ENCODE results near the gene CD44.

The CD44 gene

DNA sequence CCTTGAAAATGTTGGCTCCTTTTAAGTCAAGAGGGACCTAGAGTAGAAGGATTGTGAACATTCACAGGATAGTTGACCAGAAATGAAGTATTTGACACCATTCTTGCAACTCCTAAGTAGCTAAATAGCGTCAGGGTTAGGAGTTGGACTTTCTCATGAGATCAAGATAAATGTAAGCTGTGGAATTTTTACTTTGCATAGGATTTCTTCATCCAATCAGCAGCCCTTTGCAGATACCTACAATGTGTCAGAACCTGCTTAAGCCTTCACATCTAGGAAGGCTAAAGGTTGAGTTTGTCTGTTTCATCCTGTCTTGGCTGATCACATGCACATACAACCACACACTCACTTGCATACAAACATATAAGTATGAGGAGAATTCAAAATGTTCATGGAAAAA is 32.3 kb downstream of the CD44 start:
- Histone ChIP-seq H3K36me3 (ENCODE audit: insufficient read depth, low read length) (no peaks in the 10 kb centered on the region), H3K4me3 (ENCODE audit: low read depth, low read length, poor library complexity, severe bottlenecking) (no peak overlapping the region), H4K20me1 (ENCODE audit: insufficient read depth, low read length) (no peaks in the 10 kb centered on the region), H3K9me3 (ENCODE audit: low read length) (no peaks in the 10 kb centered on the region), H3K79me2 (ENCODE audit: insufficient read depth, low read length) (no peaks in the 10 kb centered on the region), H3K4me2 (ENCODE audit: low read length) (no peak overlapping the region), H3K27me3 (ENCODE audit: insufficient read depth, low read length) (no peaks in the 10 kb centered on the region), H3K9me2 (ENCODE audit: low read depth, low read length) (no peaks in the 10 kb centered on the region), H3K4me1 (ENCODE audit: insufficient read depth, low read length, severe bottlenecking) (no peaks in the 10 kb centered on the region), H2AFZ (ENCODE audit: low read length) (no peak overlapping the region), H3K9ac (ENCODE audit: low read length) (no peak overlapping the region), H3K27ac (ENCODE audit: low read depth, low read length, poor library complexity, severe bottlenecking) (no peak overlapping the region), H3F3A (ENCODE audit: insufficient read depth, low read length) (no peaks in the 10 kb centered on the region)
- TF ChIP-seq, protein P1, sequence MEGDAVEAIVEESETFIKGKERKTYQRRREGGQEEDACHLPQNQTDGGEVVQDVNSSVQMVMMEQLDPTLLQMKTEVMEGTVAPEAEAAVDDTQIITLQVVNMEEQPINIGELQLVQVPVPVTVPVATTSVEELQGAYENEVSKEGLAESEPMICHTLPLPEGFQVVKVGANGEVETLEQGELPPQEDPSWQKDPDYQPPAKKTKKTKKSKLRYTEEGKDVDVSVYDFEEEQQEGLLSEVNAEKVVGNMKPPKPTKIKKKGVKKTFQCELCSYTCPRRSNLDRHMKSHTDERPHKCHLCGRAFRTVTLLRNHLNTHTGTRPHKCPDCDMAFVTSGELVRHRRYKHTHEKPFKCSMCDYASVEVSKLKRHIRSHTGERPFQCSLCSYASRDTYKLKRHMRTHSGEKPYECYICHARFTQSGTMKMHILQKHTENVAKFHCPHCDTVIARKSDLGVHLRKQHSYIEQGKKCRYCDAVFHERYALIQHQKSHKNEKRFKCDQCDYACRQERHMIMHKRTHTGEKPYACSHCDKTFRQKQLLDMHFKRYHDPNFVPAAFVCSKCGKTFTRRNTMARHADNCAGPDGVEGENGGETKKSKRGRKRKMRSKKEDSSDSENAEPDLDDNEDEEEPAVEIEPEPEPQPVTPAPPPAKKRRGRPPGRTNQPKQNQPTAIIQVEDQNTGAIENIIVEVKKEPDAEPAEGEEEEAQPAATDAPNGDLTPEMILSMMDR (IDR thresholded peaks at IDR 0.05; ENCODE audit: low read length), result no peak

DNA sequence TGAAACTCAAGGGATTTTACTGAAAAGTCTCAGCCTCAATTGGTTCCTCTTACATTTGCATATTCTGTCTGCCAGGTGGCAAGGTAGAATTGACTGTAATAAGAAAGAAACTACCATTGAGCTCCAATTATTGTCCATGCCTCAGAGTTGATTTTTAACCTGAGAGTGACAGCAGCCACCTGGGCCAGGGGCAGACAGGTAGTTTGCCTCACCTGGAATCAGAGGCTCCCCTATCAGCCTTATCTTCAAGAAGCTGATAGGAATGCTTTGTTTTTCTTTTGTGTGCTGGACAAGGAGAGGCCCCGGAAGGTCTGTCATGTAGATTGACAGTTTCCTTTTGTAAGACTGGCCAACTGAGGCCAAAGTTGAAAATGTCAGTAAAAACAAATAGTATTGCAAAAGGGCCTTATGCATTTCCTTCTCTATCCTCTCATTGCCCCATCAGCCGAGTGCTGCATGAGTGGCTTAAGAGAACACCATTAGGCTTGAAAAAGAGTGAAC is 34.1 kb downstream of the CD44 start:
- Histone ChIP-seq H3K4me1 (ENCODE audit: insufficient read depth, low read length, severe bottlenecking) (no peaks in the 10 kb centered on the region), H3K9me2 (ENCODE audit: low read depth, low read length) (no peaks in the 10 kb centered on the region), H3K9ac (ENCODE audit: low read length) (no peak overlapping the region), H3K79me2 (ENCODE audit: insufficient read depth, low read length) (no peaks in the 10 kb centered on the region), H2AFZ (ENCODE audit: low read length) (no peak overlapping the region), H3F3A (ENCODE audit: insufficient read depth, low read length) (no peaks in the 10 kb centered on the region), H3K27ac (ENCODE audit: low read depth, low read length, poor library complexity, severe bottlenecking) (no peak overlapping the region), H3K9me3 (ENCODE audit: low read length) (no peaks in the 10 kb centered on the region), H4K20me1 (ENCODE audit: insufficient read depth, low read length) (no peaks in the 10 kb centered on the region), H3K4me2 (ENCODE audit: low read length) (no peak overlapping the region), H3K4me3 (ENCODE audit: low read depth, low read length, poor library complexity, severe bottlenecking) (no peak overlapping the region), H3K27me3 (ENCODE audit: insufficient read depth, low read length) (no peaks in the 10 kb centered on the region), H3K36me3 (ENCODE audit: insufficient read depth, low read length) (no peaks in the 10 kb centered on the region)
- TF ChIP-seq, protein P1 (IDR thresholded peaks at IDR 0.05; ENCODE audit: low read length), result no peak
- TF ChIP-seq EZH2 (IDR thresholded peaks at IDR 0.05; ENCODE audit: borderline replicate concordance, low read length), result no peak

DNA sequence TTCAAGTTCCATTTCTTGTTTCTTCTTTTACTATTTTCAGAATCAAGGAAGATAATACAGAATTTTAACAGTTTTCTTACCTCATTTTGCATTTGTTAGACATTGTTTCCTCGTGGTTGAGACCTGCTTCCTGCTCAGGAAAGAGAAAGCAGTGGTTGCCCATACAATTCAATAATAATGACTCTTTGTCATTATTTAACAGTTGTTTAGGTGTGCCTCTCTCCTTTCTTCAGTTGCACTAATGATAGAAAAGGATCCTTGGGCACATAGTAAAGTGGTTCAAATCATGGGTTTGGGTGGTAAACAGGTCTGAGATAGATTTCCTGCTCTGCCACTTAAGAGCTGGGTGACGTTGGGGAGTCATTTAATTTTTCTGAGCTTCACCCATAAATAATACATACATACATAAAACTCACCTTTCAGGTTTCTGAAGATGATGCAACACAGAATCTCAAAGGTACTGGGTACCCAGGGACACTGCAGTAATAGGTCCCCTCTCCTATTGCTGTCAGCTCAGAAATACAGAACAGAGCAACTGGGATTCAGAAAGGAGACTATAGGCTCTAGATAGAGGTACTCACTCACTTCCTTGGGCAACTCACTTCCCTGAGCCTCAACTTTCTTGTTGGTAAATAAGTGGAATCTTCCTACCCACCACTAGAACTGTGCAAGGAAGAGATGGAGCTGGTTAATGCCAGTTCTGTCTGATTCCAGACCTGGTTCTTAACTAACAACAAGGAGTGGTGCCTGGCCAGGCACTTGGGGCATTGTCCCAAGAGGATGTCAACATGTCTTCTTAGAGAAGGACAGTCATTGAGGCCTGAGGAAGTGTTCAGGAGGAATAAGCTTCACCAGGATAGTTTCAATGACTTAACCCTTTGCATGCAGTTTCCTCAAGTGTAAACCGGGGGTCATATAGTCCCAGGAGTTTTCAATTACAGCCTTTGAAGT is 34.9 kb downstream of the CD44 start:
- Histone ChIP-seq H3F3A (ENCODE audit: insufficient read depth, low read length) (no peaks in the 10 kb centered on the region), H2AFZ (ENCODE audit: low read length) (no peak overlapping the region), H3K9me2 (ENCODE audit: low read depth, low read length) (no peaks in the 10 kb centered on the region), H3K27ac (ENCODE audit: low read depth, low read length, poor library complexity, severe bottlenecking) (no peak overlapping the region), H3K27me3 (ENCODE audit: insufficient read depth, low read length) (no peaks in the 10 kb centered on the region), H3K4me2 (ENCODE audit: low read length) (no peak overlapping the region), H3K4me1 (ENCODE audit: insufficient read depth, low read length, severe bottlenecking) (no peaks in the 10 kb centered on the region), H3K9ac (ENCODE audit: low read length) (no peak overlapping the region), H3K4me3 (ENCODE audit: low read depth, low read length, poor library complexity, severe bottlenecking) (no peak overlapping the region), H3K79me2 (ENCODE audit: insufficient read depth, low read length) (no peaks in the 10 kb centered on the region), H3K36me3 (ENCODE audit: insufficient read depth, low read length) (no peaks in the 10 kb centered on the region), H4K20me1 (ENCODE audit: insufficient read depth, low read length) (no peaks in the 10 kb centered on the region), H3K9me3 (ENCODE audit: low read length) (no peaks in the 10 kb centered on the region)
- TF ChIP-seq, protein P1 (IDR thresholded peaks at IDR 0.05; ENCODE audit: low read length), result no peak
- no peak for TF ChIP-seq EZH2 (IDR thresholded peaks at IDR 0.05; ENCODE audit: borderline replicate concordance, low read length)
